Transverse colon (tissue), 4 donors: ENCODE measurements around the gene CDC5L. TPM values are rescaled to one million over a fixed set of nuclear protein-coding genes. Genes with fewer than 3 reads are reported as not detected.

Experiments used
- DNase-seq: peaks from one replicate; pipeline ENCODE4 v3.0.0-alpha.2; 2019
- H3K27ac ChIP-seq, 4 donors: fragments of 200-600 bp; sonication (generic); 2 replicates each; pipeline ENCODE4 v1.5.1; 2016 to 2018; ENCODE audit warnings: inconsistent platforms in 4 of 4
- H3K27me3 ChIP-seq: fragments of 200-600 bp; sonication (generic); 2 replicates; pipeline ENCODE4 v1.5.1; 2017; ENCODE audit warnings: inconsistent platforms
- H3K36me3 ChIP-seq, 4 donors: fragments of 200-600 bp; sonication (generic); 2 replicates each; pipeline ENCODE4 v1.5.1; 2017 to 2019; ENCODE audit warnings: inconsistent platforms in 4 of 4
- H3K4me1 ChIP-seq, 4 donors: fragments of 200-600 bp; sonication (generic); 2 replicates each; pipeline ENCODE4 v1.5.1; 2017 to 2020; ENCODE audit warnings: inconsistent platforms in 4 of 4
- H3K4me3 ChIP-seq, 4 donors: fragments of 200-600 bp; sonication (generic); 1 replicate in 1 of 4; 2 replicates in 3 of 4; pipeline versions ENCODE4 v1.5.1 to v1.6.1; 2017 to 2019; ENCODE audit warnings: inconsistent platforms in 4 of 4
- H3K9me3 ChIP-seq, 2 donors: fragments of 200-600 bp; sonication (generic); 2 replicates each; pipeline ENCODE4 v1.5.1; 2017 to 2019; ENCODE audit warnings: inconsistent platforms in 2 of 2
- CTCF ChIP-seq, 5 experiments: fragments of 200-600 bp in 3 of 5; fragments of 450-650 bp in 2 of 5; sonication (generic) in 3 of 5; IDR thresholded peaks; 1 replicate in 2 of 5; 2 replicates in 3 of 5; pipeline ENCODE4 v1.5.1; 2016 to 2017; ENCODE audit warnings: antibody characterized with exemption in 5 of 5, inconsistent platforms in 3 of 5, mild to moderate bottlenecking in 2 of 5, moderate library complexity in 1 of 5
- EP300 ChIP-seq: sonication (generic); formaldehyde crosslinking; IDR thresholded peaks from one replicate; pipeline ENCODE4 v1.6.1; 2017; ENCODE audit warnings: antibody characterized with exemption, low read depth
- POLR2A ChIP-seq: fragments of 450-650 bp; IDR thresholded peaks from one replicate; pipeline ENCODE4 v1.6.1; 2016; ENCODE audit warnings: antibody characterized with exemption, mild to moderate bottlenecking, moderate library complexity
- POLR2AphosphoS5 ChIP-seq, 3 donors: sonication (generic); formaldehyde crosslinking; IDR thresholded peaks; one replicate each; pipeline ENCODE4 v1.6.1; 2016; ENCODE audit warnings: antibody characterized with exemption in 3 of 3
- WGBS, 2 donors: methylation state at CpG; one replicate each; pipeline ENCODE4 v1.1.5; 2018; ENCODE audit warnings: low coverage in 1 of 2; 5-methylcytosine and 5-hydroxymethylcytosine counted together
- in situ Hi-C, 4 donors: fragments of 200-750 bp; cut with MboI; loops; one replicate each; pipeline versions ENCODE4 v1.15.0 to v1.15.1; 2017; ENCODE audit warnings: low sequenced_read_pairs in 3 of 4, low pct_ligation_motif_present in 1 of 4, low pct_unique_long_range_greater_than_20kb in 1 of 4
- intact Hi-C: fragments of 100-400 bp; cut with DNase I; formaldehyde crosslinking; loops from one replicate; pipeline ENCODE4 v1.15.1; 2023; ENCODE audit warnings: low total_unique reads
- total RNA-seq, 4 donors: library from RNA; depleted of rRNA; stranded (reverse); fragments of >200 nt; gene quantifications; one replicate each; pipeline ENCODE4 v1.1.0, GENCODE V29; 2016

CDC5L gene
- total RNA-seq, 4 donors from 2014 or later = 8.2 to 49.6 (median 15.2) TPM

GRCh38 chr6:44388135-44388487 lies 605 bp downstream of the CDC5L start:
- DNase-seq = peak; percentile 13
- WGBS, 2 donors = 0% methylated on average over 4 of the region's 10 CpGs; no CpG with 5 or more reads in 1 of the 2 donors
- in situ Hi-C loops (no loop called here), intact Hi-C loops (no loop called here)
- Histone ChIP-seq H3K36me3 (peaks cover 0 to 15% (median 6%) of the 10 kb centered on the region in 4 donors), H3K27me3 (no peaks in the 10 kb centered on the region), H3K4me1 (peaks cover 8 to 32% (median 26%) of the 10 kb centered on the region in 4 donors), H3K9me3 (no peaks in the 10 kb centered on the region), H3K4me3 (peak overlapping the region; percentile 66 to 97 (median 82)), H3K27ac (peak overlapping the region; percentile 91 to 98 (median 96))
- no peak for TF ChIP-seq CTCF (IDR thresholded peaks at IDR 0.05)
- no peak for TF ChIP-seq EP300

DNA sequence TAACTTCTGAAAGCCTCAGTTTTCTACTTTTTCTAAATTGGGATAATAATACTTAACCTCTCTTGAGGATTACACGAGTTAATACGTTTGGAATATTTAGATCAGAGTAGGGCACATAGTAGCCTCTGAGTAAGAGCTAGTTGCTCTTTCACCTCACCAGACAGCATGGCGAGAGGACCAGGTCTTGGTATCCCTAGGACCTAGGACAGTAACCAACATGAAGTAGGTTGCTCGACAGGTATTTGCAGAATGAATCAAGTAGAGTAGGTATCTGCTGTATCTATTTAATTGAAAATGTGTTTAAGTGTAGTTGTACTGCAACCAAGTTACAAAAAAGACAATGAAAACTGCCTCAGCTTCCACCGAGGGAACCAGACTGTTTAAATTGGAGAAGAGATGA lies 1.4 kb downstream of the CDC5L start:
- Histone ChIP-seq H3K27me3 (no peaks in the 10 kb centered on the region), H3K27ac (no peak overlapping the region), H3K9me3 (no peaks in the 10 kb centered on the region), H3K4me1 (peaks cover 8 to 32% (median 26%) of the 10 kb centered on the region in 4 donors), H3K4me3 (peak overlapping the region in 2 of 4 donors; percentile 66 to 97), H3K36me3 (peaks cover 0 to 23% (median 10%) of the 10 kb centered on the region in 4 donors)
- intact Hi-C loops = no loop called here
- WGBS, 2 donors = 61 to 68% methylated on average over 5 of the region's 5 CpGs
- TF ChIP-seq POLR2AphosphoS5 (IDR thresholded peaks at IDR 0.05) = no peak
- no peak for TF ChIP-seq POLR2A
- no peak for TF ChIP-seq EP300
- no peak for TF ChIP-seq CTCF (IDR thresholded peaks at IDR 0.05)
- in situ Hi-C loops = no loop called here
- no peak for DNase-seq

- TF ChIP-seq EP300 (no peak), CTCF (IDR thresholded peaks at IDR 0.05) (no peak), POLR2AphosphoS5 (IDR thresholded peaks at IDR 0.05) (no peak), POLR2A (no peak)
- H3K9me3 ChIP-seq = no peaks in the 10 kb centered on the region
- in situ Hi-C loops (no loop called here), intact Hi-C loops (no loop called here)
- DNase-seq = no peak
- H3K27ac ChIP-seq = no peak overlapping the region
- no peak overlapping the region for H3K4me3 ChIP-seq
- peaks cover 8 to 32% (median 26%) of the 10 kb centered on the region in 4 donors for H3K4me1 ChIP-seq
- no peaks in the 10 kb centered on the region for H3K27me3 ChIP-seq
- H3K36me3 ChIP-seq = peaks cover 0 to 30% (median 14%) of the 10 kb centered on the region in 4 donors
- WGBS, 2 donors = 71 to 95% methylated on average over 1 of the region's 1 CpG
These were observed 2.7 kb downstream of the CDC5L start for GRCh38 chr6:44390158-44390683.

- Histone ChIP-seq H3K27me3 (no peaks in the 10 kb centered on the region), H3K4me3 (no peak overlapping the region), H3K27ac (no peak overlapping the region), H3K9me3 (no peaks in the 10 kb centered on the region), H3K36me3 (peaks cover 0 to 69% (median 31%) of the 10 kb centered on the region in 4 donors), H3K4me1 (peaks cover 0 to under 1% (median 0%) of the 10 kb centered on the region in 4 donors)
- in situ Hi-C loops (no loop called here), intact Hi-C loops (no loop called here)
- WGBS, 2 donors = 80% methylated on average over 2 of the region's 2 CpGs; no CpG with 5 or more reads in 1 of the 2 donors
- no peak for DNase-seq
- TF ChIP-seq EP300 = no peak
- TF ChIP-seq CTCF (IDR thresholded peaks at IDR 0.05) = no peak
- TF ChIP-seq POLR2A = no peak
- no peak for TF ChIP-seq POLR2AphosphoS5 (IDR thresholded peaks at IDR 0.05)
These were observed 8.0 kb downstream of the CDC5L start for GRCh38 chr6:44395501-44395900.
